ENCODE data around the gene TLR10. TPM values are rescaled to one million over a fixed set of nuclear protein-coding genes. Genes with fewer than 3 reads are reported as not detected.

The TLR10 gene
- total and polyA plus RNA-seq, 2 donors (not counting 3 experiments of a cell fraction or from before 2014, with no cell fraction given), result not detected

- no peak overlapping the region for H3K9ac ChIP-seq (replicated peaks; ENCODE audit: extremely low read depth, insufficient read depth, low read length)
- peaks cover 0 to 2% of the 10 kb centered on the region in 2 experiments for H3K27me3 ChIP-seq (ENCODE audit: control insufficient read depth in 2 of 2, insufficient read depth in 2 of 2, low read length in 2 of 2)
- intact Hi-C loops (cut with micrococcal nuclease), result loop anchor here (2.0 kb wide), 2 partner anchors 603 to 719 kb away; no protein-coding TSS in a partner anchor
- no peak overlapping the region for H3K27ac ChIP-seq (ENCODE audit: insufficient read depth, low read depth, low read length)
- no peaks in the 10 kb centered on the region for H3K36me3 ChIP-seq (ENCODE audit: control insufficient read depth in 2 of 2, extremely low read depth in 1 of 2, insufficient read depth in 2 of 2, low read length in 2 of 2)
- no TSS peak for BruUV-seq (replicated peaks)
- no peaks in the 10 kb centered on the region for H4K20me1 ChIP-seq (replicated peaks; ENCODE audit: control insufficient read depth, extremely low read depth, insufficient read depth, low read length)
- no peak for DNase-seq (ENCODE audit: low read depth, low spot score)
- POLR2A ChIA-PET, result no interaction called here
- dilution Hi-C loops (cut with MboI; ENCODE audit: extremely low pct_ligation_motif_present, low sequenced_read_pairs), result no loop called here
- no peak overlapping the region for H3K4me3 ChIP-seq (replicated peaks in 1 of 3; ENCODE audit: insufficient read depth in 1 of 3, low read depth in 1 of 3, low read length in 3 of 3)
- TF ChIP-seq MAX (IDR thresholded peaks at IDR 0.05; ENCODE audit: insufficient read depth, insufficient read length) (no peak), GATA2 (IDR thresholded peaks at IDR 0.05; ENCODE audit: insufficient read depth, insufficient read length, low read depth, low read length) (no peak), POLR2AphosphoS5 (IDR thresholded peaks at IDR 0.05; ENCODE audit: insufficient read depth, low read depth, low read length) (no peak), POLR2A (IDR thresholded peaks at IDR 0.05; ENCODE audit: low read depth, low read length) (no peak), CTCF (IDR thresholded peaks at IDR 0.05; ENCODE audit: extremely low read depth in 1 of 2, insufficient read depth in 1 of 2, low read depth in 1 of 2, low read length in 2 of 2) (no peak), EZH2 (IDR thresholded peaks at IDR 0.05; ENCODE audit: borderline replicate concordance, low read depth, low read length, severe bottlenecking) (no peak), FOS (IDR thresholded peaks at IDR 0.05; ENCODE audit: borderline replicate concordance, insufficient read depth, low read length) (no peak), JUN (IDR thresholded peaks at IDR 0.05; ENCODE audit: borderline replicate concordance, insufficient read depth, insufficient read length, low read depth) (no peak), MYC (IDR thresholded peaks at IDR 0.05; ENCODE audit: low read depth, low read length) (no peak)
- no peaks in the 10 kb centered on the region for H3K4me1 ChIP-seq (ENCODE audit: control insufficient read depth, extremely low read depth, insufficient read depth, low read length)
- H2AFZ ChIP-seq (ENCODE audit: low read depth, low read length), result no peak overlapping the region
- H3K9me1 ChIP-seq (replicated peaks; ENCODE audit: control insufficient read depth, extremely low read depth, insufficient read depth, low read length), result no peaks in the 10 kb centered on the region
- CTCF ChIA-PET, result interaction anchor here (0.7 to 4.6 kb wide), 21 partner anchors 9 to 720 kb away, joined by 3 to 89 read pairs (median 5); partner anchors contain the start of gene TLR1
- H3K4me2 ChIP-seq (ENCODE audit: insufficient read depth, low read length), result no peak overlapping the region
- H3K79me2 ChIP-seq (ENCODE audit: control insufficient read depth, insufficient read depth, low read length), result no peaks in the 10 kb centered on the region
- no peak for FAIRE-seq
- H3K9me3 ChIP-seq (replicated peaks; ENCODE audit: control insufficient read depth, insufficient read depth, low read length), result no peaks in the 10 kb centered on the region
Observed at GRCh38 chr4:38781854-38782261, 932 bp downstream of the TLR10 start.

Data from endothelial cell of umbilical vein (primary cell).